22Rv1 (cell line): ENCODE results near the gene FAM168A.

Experiments
- H3K27ac ChIP-seq: fragments of 450-650 bp; 2 replicates; pipeline ENCODE4 v1.5.1; 2017
- ZFX ChIP-seq: fragments of 450-650 bp; IDR thresholded peaks from 2 replicates; pipeline ENCODE4 v1.6.1; 2017; ENCODE audit warnings: antibody characterized with exemption, borderline replicate concordance
- TF ChIP-seq, protein P1 (sequence below): fragments of 450-650 bp; IDR thresholded peaks from 2 replicates; pipeline ENCODE4 v1.5.1; 2017; ENCODE audit warnings: mild to moderate bottlenecking

FAM168A gene

GRCh38 chr11:73637012-73637411 lies 39.1 kb upstream of the FAM168A start:
- no peak overlapping the region for H3K27ac ChIP-seq
- no peak for TF ChIP-seq ZFX
- TF ChIP-seq, protein P1, sequence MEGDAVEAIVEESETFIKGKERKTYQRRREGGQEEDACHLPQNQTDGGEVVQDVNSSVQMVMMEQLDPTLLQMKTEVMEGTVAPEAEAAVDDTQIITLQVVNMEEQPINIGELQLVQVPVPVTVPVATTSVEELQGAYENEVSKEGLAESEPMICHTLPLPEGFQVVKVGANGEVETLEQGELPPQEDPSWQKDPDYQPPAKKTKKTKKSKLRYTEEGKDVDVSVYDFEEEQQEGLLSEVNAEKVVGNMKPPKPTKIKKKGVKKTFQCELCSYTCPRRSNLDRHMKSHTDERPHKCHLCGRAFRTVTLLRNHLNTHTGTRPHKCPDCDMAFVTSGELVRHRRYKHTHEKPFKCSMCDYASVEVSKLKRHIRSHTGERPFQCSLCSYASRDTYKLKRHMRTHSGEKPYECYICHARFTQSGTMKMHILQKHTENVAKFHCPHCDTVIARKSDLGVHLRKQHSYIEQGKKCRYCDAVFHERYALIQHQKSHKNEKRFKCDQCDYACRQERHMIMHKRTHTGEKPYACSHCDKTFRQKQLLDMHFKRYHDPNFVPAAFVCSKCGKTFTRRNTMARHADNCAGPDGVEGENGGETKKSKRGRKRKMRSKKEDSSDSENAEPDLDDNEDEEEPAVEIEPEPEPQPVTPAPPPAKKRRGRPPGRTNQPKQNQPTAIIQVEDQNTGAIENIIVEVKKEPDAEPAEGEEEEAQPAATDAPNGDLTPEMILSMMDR = no peak

- H3K27ac ChIP-seq = no peak overlapping the region
- no peak for TF ChIP-seq ZFX
- TF ChIP-seq, protein P1 = no peak
These were observed 38.3 kb upstream of the FAM168A start for GRCh38 chr11:73636249-73636648.

- TF ChIP-seq ZFX = no peak
- TF ChIP-seq, protein P1 = no peak
- no peak overlapping the region for H3K27ac ChIP-seq
These were observed 37.8 kb upstream of the FAM168A start for GRCh38 chr11:73635721-73636120.

GRCh38 chr11:73633999-73634398 lies 36.1 kb upstream of the FAM168A start:
- no peak overlapping the region for H3K27ac ChIP-seq
- no peak for TF ChIP-seq ZFX
- TF ChIP-seq, protein P1 = no peak

- no peak for TF ChIP-seq ZFX
- TF ChIP-seq, protein P1 = no peak
- no peak overlapping the region for H3K27ac ChIP-seq
These were observed 35.1 kb upstream of the FAM168A start for GRCh38 chr11:73632996-73633395.

DNA sequence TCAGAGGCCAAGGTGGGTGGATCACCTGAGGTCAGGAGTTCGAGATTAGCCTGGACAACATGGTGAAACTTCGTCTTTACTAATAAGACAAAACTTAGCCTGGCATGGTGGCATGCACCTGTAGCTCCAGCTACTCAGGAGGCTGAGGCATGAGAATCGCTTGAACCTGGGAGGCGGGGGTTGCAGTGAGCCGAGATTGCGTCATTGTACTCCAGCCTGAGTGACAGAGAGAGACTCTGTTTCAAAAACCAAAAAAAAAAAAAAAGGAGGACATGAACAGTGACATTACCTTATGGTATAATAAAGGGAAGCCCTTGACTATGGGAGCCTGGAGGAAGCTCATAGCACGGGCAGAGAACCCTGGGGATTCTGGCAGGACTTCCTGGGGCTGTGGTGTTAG lies 32.0 kb upstream of the FAM168A start:
- H3K27ac ChIP-seq = no peak overlapping the region
- TF ChIP-seq, protein P1 = no peak
- TF ChIP-seq ZFX = no peak

DNA sequence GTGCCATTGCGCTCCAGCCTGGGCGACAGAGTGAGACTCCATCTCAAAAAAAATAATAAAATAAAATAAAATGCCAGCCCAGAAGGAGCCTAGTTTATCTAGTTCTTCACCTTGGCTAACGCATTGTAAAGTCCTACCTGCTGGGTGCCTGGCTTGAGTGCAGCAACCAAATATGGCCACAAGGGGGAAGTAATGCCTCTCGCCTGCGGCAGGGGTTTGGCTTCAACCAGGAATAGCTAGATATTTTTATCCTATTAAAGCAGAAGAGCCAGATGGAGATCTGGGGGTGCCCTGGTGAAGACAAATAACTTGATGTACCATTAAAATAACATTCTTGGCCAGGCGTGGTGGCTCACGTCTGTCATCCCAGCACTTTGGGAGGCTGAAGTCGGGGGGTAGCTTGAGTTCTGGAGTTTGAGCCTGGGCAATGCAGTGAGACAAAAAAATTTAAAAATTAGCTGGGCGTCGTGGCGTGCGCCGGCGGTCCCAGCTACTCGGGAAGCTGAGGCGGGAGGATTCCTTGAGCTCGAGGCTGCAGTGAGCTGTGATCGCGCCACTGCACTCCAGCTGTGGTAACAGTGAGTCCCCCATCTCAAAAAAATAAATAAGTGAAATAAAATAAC lies 27.9 kb upstream of the FAM168A start:
- TF ChIP-seq, protein P1 = peak; percentile 95
- TF ChIP-seq ZFX = no peak
- H3K27ac ChIP-seq = no peak overlapping the region
